Measurements from ENCODE around the gene SAE1. TPM values are rescaled to one million over a fixed set of nuclear protein-coding genes. Genes with fewer than 3 reads are reported as not detected.

The SAE1 gene
- total and polyA plus RNA-seq, 2 experiments from 2014 or later = 115 to 236 TPM

DNA sequence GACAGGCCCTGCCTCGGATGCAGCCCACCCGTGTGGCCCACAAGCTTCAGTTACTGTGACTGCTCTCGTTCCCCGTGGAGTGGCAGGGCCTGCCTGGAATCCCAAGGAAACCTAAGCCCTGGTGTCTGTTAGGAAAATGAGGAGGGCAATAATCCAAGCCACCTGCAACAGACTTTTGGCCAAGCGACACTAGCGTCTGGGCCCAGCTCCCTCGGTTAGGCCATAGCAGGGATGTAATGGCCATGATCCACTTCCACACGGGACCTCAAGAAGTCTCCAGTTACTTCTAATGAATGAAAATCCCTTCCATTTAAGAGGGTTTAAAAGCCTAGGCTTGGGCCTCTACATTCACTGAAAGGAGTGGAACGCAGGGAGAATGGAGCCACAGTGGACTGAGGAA, 26.0 kb upstream of the SAE1 start:
- Mint-ChIP-seq H3K36me3 (ENCODE audit: low read depth) (peaks cover 46% of the 10 kb centered on the region), H3K4me1 (peaks cover 47% of the 10 kb centered on the region), H3K4me3 (no peak overlapping the region), H3K9me3 (no peaks in the 10 kb centered on the region), H3K27ac (no peak overlapping the region), H3K27me3 (ENCODE audit: insufficient read depth, low read depth, poor library complexity) (peaks cover 4% of the 10 kb centered on the region)
- Histone ChIP-seq H2AFZ (no peak overlapping the region), H3K9me2 (ENCODE audit: insufficient read depth) (no peaks in the 10 kb centered on the region), H3K27ac (ENCODE audit: low read depth) (no peak overlapping the region; the same call in 1 of the 2 replicates), H4K20me1 (replicated peaks; ENCODE audit: insufficient read depth) (peaks cover 7% of the 10 kb centered on the region), H3F3A (replicated peaks; ENCODE audit: low read depth) (0 out of 2 replicates have a peak, but pooled peaks cover 9% of the 10 kb centered on the region), H3K27me3 (ENCODE audit: insufficient read depth) (no peaks in the 10 kb centered on the region), H3K4me3 (no peak overlapping the region), H3K79me2 (replicated peaks; ENCODE audit: insufficient read depth) (peaks cover 93% of the 10 kb centered on the region), H3K36me3 (ENCODE audit: insufficient read depth) (no peaks in the 10 kb centered on the region), H3K4me1 (ENCODE audit: insufficient read depth) (peaks cover 29% of the 10 kb centered on the region), H3K4me2 (no peak overlapping the region)
- ATAC-seq = no peak
- no peak for DNase-seq (ENCODE audit: low spot score)
- no peak for TF ChIP-seq JUNB (IDR thresholded peaks at IDR 0.05; ENCODE audit: unreplicated experiment)
- TF ChIP-seq, protein P1, sequence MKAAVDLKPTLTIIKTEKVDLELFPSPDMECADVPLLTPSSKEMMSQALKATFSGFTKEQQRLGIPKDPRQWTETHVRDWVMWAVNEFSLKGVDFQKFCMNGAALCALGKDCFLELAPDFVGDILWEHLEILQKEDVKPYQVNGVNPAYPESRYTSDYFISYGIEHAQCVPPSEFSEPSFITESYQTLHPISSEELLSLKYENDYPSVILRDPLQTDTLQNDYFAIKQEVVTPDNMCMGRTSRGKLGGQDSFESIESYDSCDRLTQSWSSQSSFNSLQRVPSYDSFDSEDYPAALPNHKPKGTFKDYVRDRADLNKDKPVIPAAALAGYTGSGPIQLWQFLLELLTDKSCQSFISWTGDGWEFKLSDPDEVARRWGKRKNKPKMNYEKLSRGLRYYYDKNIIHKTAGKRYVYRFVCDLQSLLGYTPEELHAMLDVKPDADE (IDR thresholded peaks at IDR 0.05) = no peak
- TF ChIP-seq EZH2 (IDR thresholded peaks at IDR 0.05; ENCODE audit: low read depth, unreplicated experiment) = no peak
- TF ChIP-seq, protein P2, sequence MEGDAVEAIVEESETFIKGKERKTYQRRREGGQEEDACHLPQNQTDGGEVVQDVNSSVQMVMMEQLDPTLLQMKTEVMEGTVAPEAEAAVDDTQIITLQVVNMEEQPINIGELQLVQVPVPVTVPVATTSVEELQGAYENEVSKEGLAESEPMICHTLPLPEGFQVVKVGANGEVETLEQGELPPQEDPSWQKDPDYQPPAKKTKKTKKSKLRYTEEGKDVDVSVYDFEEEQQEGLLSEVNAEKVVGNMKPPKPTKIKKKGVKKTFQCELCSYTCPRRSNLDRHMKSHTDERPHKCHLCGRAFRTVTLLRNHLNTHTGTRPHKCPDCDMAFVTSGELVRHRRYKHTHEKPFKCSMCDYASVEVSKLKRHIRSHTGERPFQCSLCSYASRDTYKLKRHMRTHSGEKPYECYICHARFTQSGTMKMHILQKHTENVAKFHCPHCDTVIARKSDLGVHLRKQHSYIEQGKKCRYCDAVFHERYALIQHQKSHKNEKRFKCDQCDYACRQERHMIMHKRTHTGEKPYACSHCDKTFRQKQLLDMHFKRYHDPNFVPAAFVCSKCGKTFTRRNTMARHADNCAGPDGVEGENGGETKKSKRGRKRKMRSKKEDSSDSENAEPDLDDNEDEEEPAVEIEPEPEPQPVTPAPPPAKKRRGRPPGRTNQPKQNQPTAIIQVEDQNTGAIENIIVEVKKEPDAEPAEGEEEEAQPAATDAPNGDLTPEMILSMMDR (conservative IDR thresholded peaks at IDR 0.05; ENCODE audit: low read depth in 2 of 2) = no peak

DNA sequence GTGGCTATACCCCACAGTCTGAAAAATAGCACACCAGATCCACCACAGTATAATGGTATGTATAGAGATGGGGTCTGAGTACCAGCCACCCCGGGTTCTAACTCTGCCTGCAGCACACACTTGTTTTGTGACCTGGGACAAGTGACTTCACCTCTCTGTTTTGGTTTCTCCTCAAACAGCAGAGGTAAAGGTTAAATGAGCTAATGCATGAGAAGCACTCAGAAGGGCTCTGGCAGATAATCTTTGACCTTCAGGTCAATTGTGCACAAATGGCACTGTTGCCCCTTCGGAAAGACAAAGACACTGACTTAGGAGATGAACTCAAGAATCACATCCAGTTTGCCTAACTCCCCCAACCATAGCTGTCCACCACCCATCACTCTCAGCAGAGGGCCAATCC, 24.8 kb upstream of the SAE1 start:
- Histone ChIP-seq H3K9me2 (ENCODE audit: insufficient read depth) (no peaks in the 10 kb centered on the region), H3K27me3 (ENCODE audit: insufficient read depth) (no peaks in the 10 kb centered on the region), H3K4me3 (no peak overlapping the region), H3K4me1 (ENCODE audit: insufficient read depth) (peaks cover 34% of the 10 kb centered on the region), H3K27ac (ENCODE audit: low read depth) (peak overlapping the region; percentile 45), H2AFZ (no peak overlapping the region), H3F3A (replicated peaks; ENCODE audit: low read depth) (peaks cover 12% of the 10 kb centered on the region; the same call in 1 of the 2 replicates), H4K20me1 (replicated peaks; ENCODE audit: insufficient read depth) (no peaks in the 10 kb centered on the region; the same call in 1 of the 2 replicates), H3K36me3 (ENCODE audit: insufficient read depth) (no peaks in the 10 kb centered on the region), H3K79me2 (replicated peaks; ENCODE audit: insufficient read depth) (peaks cover 88% of the 10 kb centered on the region), H3K4me2 (no peak overlapping the region)
- no peak overlapping the region; the same call in 2 of the 3 replicates for H3K4me3 Mint-ChIP-seq
- DNase-seq (ENCODE audit: low spot score) (no peak), ATAC-seq (no peak)
- H3K9me3 Mint-ChIP-seq = no peaks in the 10 kb centered on the region; the same call in 2 of the 3 replicates
- peak overlapping the region; percentile 36; the same call in 1 of the 2 replicates for H3K27ac Mint-ChIP-seq
- peaks cover 47% of the 10 kb centered on the region for H3K4me1 Mint-ChIP-seq
- peaks cover 8% of the 10 kb centered on the region for H3K27me3 Mint-ChIP-seq (ENCODE audit: insufficient read depth, low read depth, poor library complexity)
- peaks cover 53% of the 10 kb centered on the region for H3K36me3 Mint-ChIP-seq (ENCODE audit: low read depth)
- TF ChIP-seq, protein P2 (conservative IDR thresholded peaks at IDR 0.05; ENCODE audit: low read depth in 2 of 2) = no peak
- TF ChIP-seq, protein P1 (IDR thresholded peaks at IDR 0.05) = no peak
- TF ChIP-seq, protein P3, sequence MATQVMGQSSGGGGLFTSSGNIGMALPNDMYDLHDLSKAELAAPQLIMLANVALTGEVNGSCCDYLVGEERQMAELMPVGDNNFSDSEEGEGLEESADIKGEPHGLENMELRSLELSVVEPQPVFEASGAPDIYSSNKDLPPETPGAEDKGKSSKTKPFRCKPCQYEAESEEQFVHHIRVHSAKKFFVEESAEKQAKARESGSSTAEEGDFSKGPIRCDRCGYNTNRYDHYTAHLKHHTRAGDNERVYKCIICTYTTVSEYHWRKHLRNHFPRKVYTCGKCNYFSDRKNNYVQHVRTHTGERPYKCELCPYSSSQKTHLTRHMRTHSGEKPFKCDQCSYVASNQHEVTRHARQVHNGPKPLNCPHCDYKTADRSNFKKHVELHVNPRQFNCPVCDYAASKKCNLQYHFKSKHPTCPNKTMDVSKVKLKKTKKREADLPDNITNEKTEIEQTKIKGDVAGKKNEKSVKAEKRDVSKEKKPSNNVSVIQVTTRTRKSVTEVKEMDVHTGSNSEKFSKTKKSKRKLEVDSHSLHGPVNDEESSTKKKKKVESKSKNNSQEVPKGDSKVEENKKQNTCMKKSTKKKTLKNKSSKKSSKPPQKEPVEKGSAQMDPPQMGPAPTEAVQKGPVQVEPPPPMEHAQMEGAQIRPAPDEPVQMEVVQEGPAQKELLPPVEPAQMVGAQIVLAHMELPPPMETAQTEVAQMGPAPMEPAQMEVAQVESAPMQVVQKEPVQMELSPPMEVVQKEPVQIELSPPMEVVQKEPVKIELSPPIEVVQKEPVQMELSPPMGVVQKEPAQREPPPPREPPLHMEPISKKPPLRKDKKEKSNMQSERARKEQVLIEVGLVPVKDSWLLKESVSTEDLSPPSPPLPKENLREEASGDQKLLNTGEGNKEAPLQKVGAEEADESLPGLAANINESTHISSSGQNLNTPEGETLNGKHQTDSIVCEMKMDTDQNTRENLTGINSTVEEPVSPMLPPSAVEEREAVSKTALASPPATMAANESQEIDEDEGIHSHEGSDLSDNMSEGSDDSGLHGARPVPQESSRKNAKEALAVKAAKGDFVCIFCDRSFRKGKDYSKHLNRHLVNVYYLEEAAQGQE (IDR thresholded peaks at IDR 0.05; ENCODE audit: unreplicated experiment) = no peak
- TF ChIP-seq NANOG (IDR thresholded peaks at IDR 0.05; ENCODE audit: borderline replicate concordance) = no peak

Measured in GM23338 (cell line).